ENCODE data around the gene C11orf24.
"Not testable (repeated sequence)": the region's sequence is repeated elsewhere in the genome, so short reads cannot be mapped to it uniquely, and the experiment has no call there.

C11orf24 gene

DNA sequence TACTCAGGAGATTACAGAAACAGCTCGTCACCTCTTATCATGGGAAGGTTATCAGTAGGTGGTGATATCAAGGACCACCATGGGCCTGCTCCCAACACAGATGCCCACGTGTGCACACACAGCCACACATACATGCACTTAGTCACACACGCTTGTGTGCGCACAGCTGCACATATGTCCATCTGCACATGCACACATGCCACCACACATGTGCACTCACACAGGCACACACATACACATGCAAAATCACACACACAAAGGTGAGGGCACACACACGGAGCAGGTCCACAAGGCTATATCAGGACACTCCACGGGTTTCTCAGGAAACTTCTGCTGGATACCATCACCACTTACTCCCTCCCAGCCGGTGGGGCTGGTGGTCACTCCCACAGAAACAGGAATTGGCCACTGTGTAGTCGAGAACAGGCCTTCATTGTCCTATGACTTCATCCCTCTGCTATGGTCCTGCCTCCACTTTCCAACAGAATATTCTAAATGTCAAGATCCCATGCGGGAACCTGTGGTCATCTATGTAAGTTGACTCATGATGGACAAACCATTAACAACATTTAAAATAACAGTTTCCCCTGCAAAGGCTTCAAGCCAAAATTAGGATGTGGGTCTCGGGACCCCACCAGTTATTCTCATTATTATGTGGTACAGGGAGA is 2.2 kb downstream of the C11orf24 start:
- no peak for FAIRE-seq

- FAIRE-seq: no peak
These were observed 3.9 kb downstream of the C11orf24 start for GRCh38 chr11:68267881-68268240.

DNA sequence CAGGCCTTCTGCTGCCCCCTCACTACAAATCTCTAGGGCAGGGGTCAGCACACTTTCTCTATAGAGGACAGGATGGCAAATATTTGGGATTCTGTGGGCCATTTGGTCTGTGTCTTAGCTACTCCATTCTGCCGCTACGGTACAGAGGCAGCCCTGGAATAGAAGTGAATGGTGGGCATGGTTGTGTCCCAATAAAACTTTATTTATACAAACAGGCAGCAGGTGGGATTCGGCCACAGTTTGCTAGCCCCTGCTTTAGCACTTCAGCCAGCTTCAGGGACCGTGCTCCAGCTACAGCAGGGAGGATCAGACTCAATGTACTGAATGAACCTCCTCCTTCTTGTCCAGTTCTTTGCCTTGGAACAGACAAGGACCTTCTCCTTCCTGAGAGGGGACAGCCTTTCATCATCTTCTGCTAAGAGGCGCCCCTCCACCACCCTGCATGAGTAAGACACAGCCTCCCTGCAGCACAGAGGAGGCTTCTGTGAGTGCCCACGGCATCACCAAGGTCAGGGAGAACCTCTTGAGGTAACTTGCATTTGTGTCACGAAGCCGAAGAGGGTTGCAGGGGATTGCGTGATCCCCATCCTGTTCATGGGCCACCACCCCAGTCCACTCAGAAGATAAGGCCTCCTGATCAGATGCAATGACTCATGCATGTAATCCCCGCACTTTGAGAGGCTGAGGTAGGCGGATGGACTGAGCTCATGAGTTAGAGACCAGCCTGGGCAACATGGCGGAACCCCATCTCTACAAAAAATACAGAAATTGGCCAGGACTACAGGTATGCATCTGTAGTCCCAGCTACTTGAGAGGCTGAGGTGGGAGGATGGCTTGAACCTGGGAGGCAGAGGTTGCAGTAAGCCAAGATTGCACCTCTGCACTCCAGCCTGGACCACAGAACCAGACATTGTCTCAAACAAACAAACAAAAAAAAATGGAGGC is 4.6 kb downstream of the C11orf24 start:
- no peak for FAIRE-seq

DNA sequence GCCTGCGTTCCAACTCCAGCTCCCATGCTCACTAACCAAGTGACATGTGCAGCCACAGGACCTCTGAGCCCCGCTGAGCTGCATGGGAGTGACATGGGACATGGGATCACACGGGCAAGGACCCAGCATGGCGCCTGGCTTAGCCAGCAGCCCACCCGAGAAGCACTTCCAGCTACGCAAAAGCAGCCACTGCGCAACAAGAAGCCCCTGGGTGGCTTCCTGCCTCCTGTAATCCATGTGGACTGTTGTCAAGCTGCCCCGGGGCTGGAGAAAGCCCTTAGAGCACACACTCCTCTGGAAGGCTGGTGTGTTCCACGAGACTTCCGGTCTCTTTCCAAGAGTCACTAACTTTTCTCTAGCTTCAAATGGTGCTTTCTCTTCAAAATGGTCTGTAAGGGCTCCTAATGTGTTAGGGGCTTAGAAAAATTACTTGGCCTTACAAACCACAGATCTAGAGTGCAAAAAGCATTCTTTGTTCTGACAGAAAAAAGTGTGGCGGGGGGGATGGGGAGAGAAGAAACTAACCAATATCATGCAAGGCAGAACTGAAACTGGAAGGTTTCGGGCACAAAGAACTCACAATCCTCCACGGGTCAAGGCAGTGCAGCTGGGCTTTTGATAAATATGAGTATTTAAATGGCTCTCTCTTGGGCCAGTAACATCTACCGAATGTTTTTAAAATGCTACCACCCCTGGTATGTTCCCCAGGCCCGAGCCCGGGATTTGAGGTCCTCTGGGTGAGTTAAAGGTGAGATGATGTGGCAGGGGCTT is 5.5 kb downstream of the C11orf24 start:
- FAIRE-seq: no peak

DNA sequence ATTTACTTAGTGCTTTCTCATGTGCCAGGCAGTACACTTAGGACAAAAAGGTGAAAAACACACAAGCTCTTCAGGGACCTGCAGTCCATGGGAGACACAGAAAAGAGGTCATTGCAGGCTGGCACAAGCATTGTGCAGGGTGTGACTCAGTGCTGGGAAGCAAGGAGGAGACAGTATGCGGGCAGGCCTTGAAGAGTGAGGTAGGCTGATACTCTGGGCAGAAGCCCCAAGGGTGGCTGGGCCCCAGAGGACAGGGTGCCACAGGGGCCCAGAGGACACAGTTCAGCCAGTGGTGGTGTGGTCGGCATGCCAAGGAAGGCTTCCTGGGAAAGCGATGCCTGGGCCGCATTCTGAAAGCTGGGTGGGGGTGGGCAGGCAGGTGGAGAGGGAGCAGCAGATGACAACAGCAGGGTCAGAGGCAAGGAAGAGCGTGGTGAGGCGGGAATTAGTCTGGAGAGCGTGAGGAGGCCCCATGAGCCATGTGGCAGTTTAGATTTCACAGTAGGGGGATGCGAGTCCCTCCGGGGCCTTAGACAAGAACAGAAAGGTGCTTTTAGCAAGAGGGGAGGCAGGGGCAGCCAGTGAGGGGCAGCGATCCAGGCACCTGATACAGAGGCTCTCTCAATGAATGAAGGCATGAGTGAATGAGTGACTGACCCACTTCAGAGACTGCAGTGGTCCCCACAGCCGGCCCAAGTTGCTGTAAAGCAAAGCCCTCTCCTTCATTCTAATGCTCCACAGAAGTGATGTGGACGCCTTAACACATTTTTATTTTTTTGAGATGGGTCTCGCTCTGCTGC is 6.8 kb downstream of the C11orf24 start:
- FAIRE-seq: no peak

DNA sequence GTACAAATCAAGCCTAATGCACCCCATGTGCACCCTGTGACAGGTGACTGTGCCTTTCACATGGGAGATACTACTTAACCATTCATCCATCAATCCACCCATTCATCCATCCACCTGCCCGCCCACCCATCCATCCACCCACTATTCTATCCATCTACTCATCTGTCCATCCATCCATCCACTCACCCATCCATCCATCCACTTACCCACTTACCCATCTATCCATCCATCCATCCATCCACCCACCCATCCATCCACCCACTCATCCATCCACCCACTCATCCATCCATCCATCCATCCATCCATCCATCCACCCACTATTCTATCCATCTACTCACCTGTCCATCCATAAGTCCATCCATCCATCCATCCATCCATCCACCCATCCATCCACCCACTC is 7.5 kb downstream of the C11orf24 start:
- FAIRE-seq: no peak

GRCh38 chr11:68263444-68264035 is 8.2 kb downstream of the C11orf24 start:
- no peak for FAIRE-seq

DNA sequence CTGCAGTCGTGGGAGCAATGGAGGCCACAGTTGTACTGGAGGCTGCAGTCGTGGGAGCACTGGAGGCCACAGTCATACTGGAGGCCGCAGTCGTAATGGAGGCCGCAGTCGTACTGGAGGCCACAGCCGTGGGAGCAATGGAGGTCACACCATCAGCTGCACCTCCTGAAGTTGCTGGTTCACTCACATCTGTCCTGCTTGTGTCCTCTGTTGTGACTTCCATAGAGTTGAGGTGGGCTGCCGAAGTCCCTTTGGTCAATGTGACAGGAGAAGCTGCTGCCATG is 9.3 kb downstream of the C11orf24 start:
- no peak for FAIRE-seq

- FAIRE-seq: no peak
These were observed 9.8 kb downstream of the C11orf24 start for GRCh38 chr11:68261749-68262543.

DNA sequence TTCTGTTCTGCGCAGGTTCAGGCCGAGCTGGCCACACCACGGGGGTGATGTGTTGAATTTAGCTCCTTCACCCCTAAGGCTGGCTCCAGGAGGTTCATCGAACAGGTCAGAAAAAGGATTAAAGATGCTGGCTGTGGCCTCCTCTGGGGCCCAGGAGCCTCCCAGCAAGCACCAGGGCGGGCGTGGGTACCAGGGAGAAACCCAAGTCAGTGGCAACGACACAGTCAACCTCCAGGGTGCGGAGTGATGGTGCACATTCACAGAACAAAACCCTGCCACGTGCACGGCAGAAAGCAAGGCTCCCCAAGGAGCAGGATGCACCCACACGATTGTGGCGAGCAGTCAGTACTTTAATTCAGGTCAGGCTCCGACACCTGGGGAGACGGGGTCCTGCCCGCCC is 10.8 kb downstream of the C11orf24 start:
- no peak for FAIRE-seq

- FAIRE-seq: no peak
These were observed 11.3 kb downstream of the C11orf24 start for GRCh38 chr11:68260484-68260883.

DNA sequence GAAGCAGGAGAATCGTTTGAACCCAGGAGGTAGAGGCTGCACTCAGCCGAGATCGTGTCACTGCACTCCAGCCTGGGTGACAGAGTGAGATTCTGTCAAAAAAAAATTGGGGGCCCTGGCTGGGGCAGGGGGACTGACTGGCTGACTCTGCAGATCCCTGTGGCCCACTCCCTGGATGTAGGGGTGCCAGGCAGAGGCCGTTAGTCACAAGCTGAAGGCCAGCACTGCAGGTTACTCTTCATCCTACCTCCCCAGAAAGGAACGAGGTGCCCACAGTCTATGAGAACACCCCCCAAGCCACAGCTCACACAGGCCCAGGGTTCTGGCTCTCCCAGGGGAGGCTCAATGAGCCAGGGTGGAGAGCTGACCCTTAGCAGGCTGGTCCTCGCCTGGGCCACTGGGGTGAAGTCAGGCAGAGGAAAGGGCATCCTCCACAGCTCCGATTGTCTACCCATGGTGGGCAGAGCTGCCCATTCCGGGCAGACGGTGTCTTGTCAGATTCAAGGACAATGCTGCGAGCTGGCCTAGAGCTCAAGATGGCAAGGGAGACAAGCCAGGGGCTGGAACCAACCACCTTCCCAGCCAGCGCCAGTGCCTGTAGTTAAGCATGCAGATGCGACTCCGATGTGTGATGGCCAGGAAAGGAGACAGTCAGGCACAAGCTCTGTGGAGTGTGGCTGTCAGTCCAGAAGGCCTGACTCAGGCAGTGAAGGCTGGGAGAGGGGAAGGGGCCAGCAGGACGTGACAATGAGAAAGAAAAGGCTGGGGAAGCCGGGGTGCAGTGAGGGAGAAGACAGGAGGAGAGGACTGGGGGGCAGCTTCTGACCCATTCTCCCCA is 12.4 kb downstream of the C11orf24 start:
- FAIRE-seq: no peak

- no peak for FAIRE-seq
These were observed 13.4 kb downstream of the C11orf24 start for GRCh38 chr11:68258363-68258765.

- peak; percentile 54 for FAIRE-seq
These were observed 14.1 kb downstream of the C11orf24 start for GRCh38 chr11:68257477-68258362.

DNA sequence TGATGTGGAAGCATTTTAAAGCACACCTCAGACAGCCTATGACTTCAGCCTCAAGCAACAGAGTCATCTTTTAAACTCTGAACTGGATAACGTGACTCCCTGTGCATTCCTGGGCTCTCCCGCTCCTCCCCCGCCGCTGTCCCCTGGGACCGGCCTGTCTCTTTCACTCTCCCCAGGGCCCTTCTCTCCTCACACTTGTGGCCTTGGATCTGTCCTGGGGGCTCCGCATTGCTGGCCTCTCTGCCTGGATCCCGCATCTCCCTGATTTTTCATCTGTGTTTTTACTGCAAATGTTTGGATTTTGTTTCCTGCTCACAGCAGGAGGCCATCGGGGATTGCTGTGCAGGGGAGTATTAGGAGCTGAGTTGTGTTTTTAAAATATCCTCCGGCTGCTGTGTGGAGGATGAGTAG is 15.4 kb downstream of the C11orf24 start:
- FAIRE-seq: no peak

GRCh38 chr11:68255526-68255925 is 16.2 kb downstream of the C11orf24 start:
- no peak for FAIRE-seq

- no peak for FAIRE-seq
These were observed 17.4 kb downstream of the C11orf24 start for GRCh38 chr11:68254421-68254820.

DNA sequence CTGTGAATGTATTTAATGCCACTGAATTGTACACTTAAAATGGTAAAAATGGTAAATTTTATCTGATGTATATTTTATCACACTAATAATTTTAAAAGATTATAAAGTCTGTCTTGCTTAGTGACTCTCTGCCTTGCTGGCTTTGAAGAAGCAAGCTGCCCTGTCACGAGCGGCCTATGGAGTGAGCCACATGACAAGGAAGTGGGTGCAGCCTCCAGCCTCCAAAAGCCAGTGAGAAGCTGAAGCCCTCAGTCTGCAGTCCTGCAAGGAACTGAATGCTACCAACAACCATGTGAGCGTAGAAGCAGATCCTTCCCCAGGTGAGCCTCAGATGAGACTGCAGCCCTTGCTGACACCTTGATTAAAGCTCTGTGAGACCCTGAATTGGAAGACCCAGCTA is 20.0 kb downstream of the C11orf24 start:
- FAIRE-seq: no peak

- not testable (repeated sequence) for FAIRE-seq
These were observed 26.9 kb downstream of the C11orf24 start for GRCh38 chr11:68244912-68245311.

DNA sequence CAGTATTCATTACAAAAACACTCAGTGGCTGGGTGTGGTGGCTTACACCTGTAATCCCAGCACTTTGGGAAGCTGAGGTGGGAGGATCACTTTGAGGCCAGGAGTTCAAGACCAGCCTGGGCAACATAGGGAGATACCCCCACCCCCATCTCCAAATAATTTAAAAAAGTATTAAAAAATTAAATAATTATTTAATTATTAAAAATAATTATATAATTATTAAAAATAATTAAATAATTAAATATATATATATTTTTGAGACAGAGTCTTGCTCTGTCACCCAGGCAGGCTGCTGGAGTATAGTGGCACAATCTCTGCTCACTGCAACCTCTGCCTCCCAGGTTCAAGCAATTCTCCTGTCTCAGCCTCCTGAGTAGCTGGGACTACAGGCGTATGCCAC is 27.9 kb downstream of the C11orf24 start:
- not testable (repeated sequence) for FAIRE-seq

Data from A204.1 (cell line).